SK-N-SH (cell line): ENCODE measurements around the gene CLDN10.

Experiments
- CTCF ChIP-seq: fragments of 200-600 bp; sonication (generic); IDR thresholded peaks from 2 replicates; pipeline ENCODE4 v1.6.1; 2017; ENCODE audit warnings: antibody characterized with exemption, mild to moderate bottlenecking, moderate library complexity
- MEF2A ChIP-seq: IDR thresholded peaks from 2 replicates; pipeline ENCODE4 v1.4.0; 2012; ENCODE audit warnings: low read depth, borderline replicate concordance
- NRF1 ChIP-seq: IDR thresholded peaks from 2 replicates; pipeline ENCODE4 v1.6.1; 2012; ENCODE audit warnings: low read depth, mild to moderate bottlenecking, low read length
- POLR2AphosphoS5 ChIP-seq: IDR thresholded peaks from 2 replicates; pipeline ENCODE4 v1.6.1; 2012; ENCODE audit warnings: low read depth, low read length
- TEAD4 ChIP-seq: IDR thresholded peaks from 2 replicates; pipeline ENCODE4 v1.4.0; 2012; ENCODE audit warnings: mild to moderate bottlenecking, borderline replicate concordance; ENCODE audit not compliant: insufficient read depth

GRCh38 chr13:95552208-95552538, 347 bp upstream of the CLDN10 start:
- TF ChIP-seq MEF2A (no peak), NRF1 (no peak), CTCF (no peak), POLR2AphosphoS5 (no peak), TEAD4 (no peak)
